K562 (cell line): Measurements from ENCODE around the gene KRTAP17-1. TPM values are rescaled to one million over a fixed set of nuclear protein-coding genes. Genes with fewer than 3 reads are reported as not detected.

ENCODE experiments used
- KDM4B ChIP-seq, 2 experiments: fragments of 450-650 bp in 1 of 2; sonication (generic) in 1 of 2; IDR thresholded peaks; 2 replicates each; pipeline ENCODE4 v1.6.1; 2016 to 2017; ENCODE audit warnings: borderline replicate concordance in 2 of 2, antibody characterized with exemption in 1 of 2, low read depth in 1 of 2, mild to moderate bottlenecking in 1 of 2
- PHB ChIP-seq: fragments of 250-450 bp; sonication (Bioruptor Pico); IDR thresholded peaks from 2 replicates; pipeline ENCODE4 v1.5.0; 2021
- POU5F1 ChIP-seq: fragments of 150-350 bp; IDR thresholded peaks from 2 replicates; pipeline ENCODE4 v1.6.1; 2014; ENCODE audit warnings: borderline replicate concordance, low read length, low read depth, mild to moderate bottlenecking; ENCODE audit not compliant: partially characterized antibody
- SMAD4 ChIP-seq: fragments of 250-450 bp; sonication (Bioruptor Pico); conservative IDR thresholded peaks from 2 replicates; pipeline ENCODE4 v1.8.0; 2021; ENCODE audit warnings: inconsistent platforms, mild to moderate bottlenecking, moderate library complexity
- XRCC4 ChIP-seq: IDR thresholded peaks from one replicate; pipeline ENCODE4 v1.6.1; 2011; ENCODE audit not compliant: insufficient read depth, insufficient read length; ENCODE audit errors: extremely low read depth
- ZBTB7A ChIP-seq: IDR thresholded peaks from 2 replicates; pipeline ENCODE4 v1.6.1; 2011; ENCODE audit warnings: low read depth, mild to moderate bottlenecking, low read length, moderate library complexity, borderline replicate concordance; ENCODE audit not compliant: control insufficient read depth
- ZZZ3 ChIP-seq: fragments of 450-650 bp; IDR thresholded peaks from 2 replicates; pipeline ENCODE4 v1.6.1; 2016; ENCODE audit warnings: antibody characterized with exemption, mild to moderate bottlenecking, moderate library complexity
- polyA plus RNA-seq, 8 experiments: library from polyadenylated mRNA; depleted of rRNA in 4 of 8; stranded (reverse) in 5 of 8; unstranded in 3 of 8; fragments of >200 nt; fragmentation: Nextera tagmentation in 2 of 8; fragmentation: Illumina TruSeq in 1 of 8; extraction: Ambion mirVana in 2 of 8; extraction: Trizol in 1 of 8; gene quantifications; 2 replicates each; pipeline versions ENCODE4 v1.2.1 to v1.2.3, GENCODE V29; 2011 to 2014; ENCODE audit warnings: inconsistent platforms in 1 of 8, missing spikeins in 1 of 8
- total RNA-seq, 7 experiments: library from RNA; depleted of rRNA in 6 of 7; stranded (reverse); fragments of >200 nt in 6 of 7; fragmentation: Illumina TruSeq in 2 of 7; extraction: Trizol in 2 of 7; gene quantifications; 2 replicates each; pipeline versions ENCODE4 v1.2.1 to v1.2.3, GENCODE V29; 2011 to 2021; ENCODE audit warnings: low replicate concordance in 1 of 7
- TF ChIP-seq, protein P1 (sequence below): fragments of 200-800 bp; sonication (Bioruptor generic); IDR thresholded peaks from 2 replicates; pipeline ENCODE4 v1.6.1; 2016; ENCODE audit warnings: missing genetic modification characterization, missing compliant biosample characterization
- TF ChIP-seq, protein P2 (sequence below): fragments of 450-650 bp; IDR thresholded peaks from 2 replicates; pipeline ENCODE4 v1.6.1; 2016; ENCODE audit warnings: mild to moderate bottlenecking, moderate library complexity

KRTAP17-1 gene
- total and polyA plus RNA-seq, 9 of the 15 experiments (the other 6 are each of a cell fraction or from before 2014, with no cell fraction given) = not detected

DNA sequence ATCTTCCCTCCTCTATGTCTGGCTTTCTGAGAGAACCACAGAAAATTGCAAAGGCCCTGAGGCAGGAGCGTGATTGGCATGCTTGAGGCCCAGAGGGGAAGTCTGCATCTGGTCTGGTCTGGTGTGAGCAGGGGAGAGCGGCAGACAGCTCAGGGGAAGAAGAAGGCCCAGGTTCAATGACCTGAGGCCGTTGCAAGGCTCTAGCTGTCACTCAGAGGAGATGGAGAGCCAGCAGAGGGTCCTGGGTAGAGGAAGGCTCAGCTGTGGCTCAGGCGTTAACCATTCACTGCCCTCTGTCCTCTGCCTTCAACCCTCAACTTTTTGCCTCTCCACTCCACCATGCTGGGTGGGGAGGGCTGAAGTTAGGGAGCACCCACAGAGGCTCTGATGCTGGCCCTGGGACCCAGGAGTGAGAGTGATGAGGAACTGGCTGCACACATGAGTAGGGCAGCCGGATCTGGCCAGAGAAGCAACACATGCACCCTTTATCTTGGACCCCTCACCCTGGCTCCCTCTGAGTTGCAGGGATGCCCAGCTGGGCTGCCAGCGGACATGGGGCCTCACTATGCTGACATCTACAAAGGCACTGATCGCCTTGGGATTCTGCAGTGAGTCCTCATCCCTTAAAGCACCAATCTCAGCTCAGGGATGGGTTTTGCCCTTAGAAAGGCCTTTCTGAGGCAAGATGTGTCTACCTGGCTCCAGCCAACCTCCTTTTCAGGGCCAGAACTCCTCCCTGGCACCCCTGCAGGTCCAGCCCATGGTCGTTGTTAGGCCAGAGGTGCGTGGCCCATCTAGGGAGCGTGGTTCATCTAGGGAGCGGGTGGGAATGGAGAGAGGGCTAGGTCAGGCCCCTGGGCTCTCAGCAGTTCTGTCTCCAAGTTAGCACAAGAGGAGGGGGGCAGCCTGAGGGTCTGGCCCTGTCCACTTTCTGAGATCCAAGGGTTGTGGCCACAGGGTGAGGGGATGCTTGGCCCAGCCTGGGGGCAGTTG lies 7.7 kb upstream of the KRTAP17-1 start (continued):
- TF ChIP-seq KDM4B (IDR thresholded peaks at IDR 0.05; ENCODE audit: borderline replicate concordance in 2 of 2, low read depth in 1 of 2) (no peak), XRCC4 (no peak), POU5F1 (no peak), ZZZ3 (no peak), ZBTB7A (no peak), SMAD4 (CRISPR knock-in tag) (no peak), PHB (CRISPR knock-in tag) (no peak)
- TF ChIP-seq, protein P1, sequence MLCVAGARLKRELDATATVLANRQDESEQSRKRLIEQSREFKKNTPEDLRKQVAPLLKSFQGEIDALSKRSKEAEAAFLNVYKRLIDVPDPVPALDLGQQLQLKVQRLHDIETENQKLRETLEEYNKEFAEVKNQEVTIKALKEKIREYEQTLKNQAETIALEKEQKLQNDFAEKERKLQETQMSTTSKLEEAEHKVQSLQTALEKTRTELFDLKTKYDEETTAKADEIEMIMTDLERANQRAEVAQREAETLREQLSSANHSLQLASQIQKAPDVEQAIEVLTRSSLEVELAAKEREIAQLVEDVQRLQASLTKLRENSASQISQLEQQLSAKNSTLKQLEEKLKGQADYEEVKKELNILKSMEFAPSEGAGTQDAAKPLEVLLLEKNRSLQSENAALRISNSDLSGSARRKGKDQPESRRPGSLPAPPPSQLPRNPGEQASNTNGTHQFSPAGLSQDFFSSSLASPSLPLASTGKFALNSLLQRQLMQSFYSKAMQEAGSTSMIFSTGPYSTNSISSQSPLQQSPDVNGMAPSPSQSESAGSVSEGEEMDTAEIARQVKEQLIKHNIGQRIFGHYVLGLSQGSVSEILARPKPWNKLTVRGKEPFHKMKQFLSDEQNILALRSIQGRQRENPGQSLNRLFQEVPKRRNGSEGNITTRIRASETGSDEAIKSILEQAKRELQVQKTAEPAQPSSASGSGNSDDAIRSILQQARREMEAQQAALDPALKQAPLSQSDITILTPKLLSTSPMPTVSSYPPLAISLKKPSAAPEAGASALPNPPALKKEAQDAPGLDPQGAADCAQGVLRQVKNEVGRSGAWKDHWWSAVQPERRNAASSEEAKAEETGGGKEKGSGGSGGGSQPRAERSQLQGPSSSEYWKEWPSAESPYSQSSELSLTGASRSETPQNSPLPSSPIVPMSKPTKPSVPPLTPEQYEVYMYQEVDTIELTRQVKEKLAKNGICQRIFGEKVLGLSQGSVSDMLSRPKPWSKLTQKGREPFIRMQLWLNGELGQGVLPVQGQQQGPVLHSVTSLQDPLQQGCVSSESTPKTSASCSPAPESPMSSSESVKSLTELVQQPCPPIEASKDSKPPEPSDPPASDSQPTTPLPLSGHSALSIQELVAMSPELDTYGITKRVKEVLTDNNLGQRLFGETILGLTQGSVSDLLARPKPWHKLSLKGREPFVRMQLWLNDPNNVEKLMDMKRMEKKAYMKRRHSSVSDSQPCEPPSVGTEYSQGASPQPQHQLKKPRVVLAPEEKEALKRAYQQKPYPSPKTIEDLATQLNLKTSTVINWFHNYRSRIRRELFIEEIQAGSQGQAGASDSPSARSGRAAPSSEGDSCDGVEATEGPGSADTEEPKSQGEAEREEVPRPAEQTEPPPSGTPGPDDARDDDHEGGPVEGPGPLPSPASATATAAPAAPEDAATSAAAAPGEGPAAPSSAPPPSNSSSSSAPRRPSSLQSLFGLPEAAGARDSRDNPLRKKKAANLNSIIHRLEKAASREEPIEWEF = no peak
- TF ChIP-seq, protein P2, sequence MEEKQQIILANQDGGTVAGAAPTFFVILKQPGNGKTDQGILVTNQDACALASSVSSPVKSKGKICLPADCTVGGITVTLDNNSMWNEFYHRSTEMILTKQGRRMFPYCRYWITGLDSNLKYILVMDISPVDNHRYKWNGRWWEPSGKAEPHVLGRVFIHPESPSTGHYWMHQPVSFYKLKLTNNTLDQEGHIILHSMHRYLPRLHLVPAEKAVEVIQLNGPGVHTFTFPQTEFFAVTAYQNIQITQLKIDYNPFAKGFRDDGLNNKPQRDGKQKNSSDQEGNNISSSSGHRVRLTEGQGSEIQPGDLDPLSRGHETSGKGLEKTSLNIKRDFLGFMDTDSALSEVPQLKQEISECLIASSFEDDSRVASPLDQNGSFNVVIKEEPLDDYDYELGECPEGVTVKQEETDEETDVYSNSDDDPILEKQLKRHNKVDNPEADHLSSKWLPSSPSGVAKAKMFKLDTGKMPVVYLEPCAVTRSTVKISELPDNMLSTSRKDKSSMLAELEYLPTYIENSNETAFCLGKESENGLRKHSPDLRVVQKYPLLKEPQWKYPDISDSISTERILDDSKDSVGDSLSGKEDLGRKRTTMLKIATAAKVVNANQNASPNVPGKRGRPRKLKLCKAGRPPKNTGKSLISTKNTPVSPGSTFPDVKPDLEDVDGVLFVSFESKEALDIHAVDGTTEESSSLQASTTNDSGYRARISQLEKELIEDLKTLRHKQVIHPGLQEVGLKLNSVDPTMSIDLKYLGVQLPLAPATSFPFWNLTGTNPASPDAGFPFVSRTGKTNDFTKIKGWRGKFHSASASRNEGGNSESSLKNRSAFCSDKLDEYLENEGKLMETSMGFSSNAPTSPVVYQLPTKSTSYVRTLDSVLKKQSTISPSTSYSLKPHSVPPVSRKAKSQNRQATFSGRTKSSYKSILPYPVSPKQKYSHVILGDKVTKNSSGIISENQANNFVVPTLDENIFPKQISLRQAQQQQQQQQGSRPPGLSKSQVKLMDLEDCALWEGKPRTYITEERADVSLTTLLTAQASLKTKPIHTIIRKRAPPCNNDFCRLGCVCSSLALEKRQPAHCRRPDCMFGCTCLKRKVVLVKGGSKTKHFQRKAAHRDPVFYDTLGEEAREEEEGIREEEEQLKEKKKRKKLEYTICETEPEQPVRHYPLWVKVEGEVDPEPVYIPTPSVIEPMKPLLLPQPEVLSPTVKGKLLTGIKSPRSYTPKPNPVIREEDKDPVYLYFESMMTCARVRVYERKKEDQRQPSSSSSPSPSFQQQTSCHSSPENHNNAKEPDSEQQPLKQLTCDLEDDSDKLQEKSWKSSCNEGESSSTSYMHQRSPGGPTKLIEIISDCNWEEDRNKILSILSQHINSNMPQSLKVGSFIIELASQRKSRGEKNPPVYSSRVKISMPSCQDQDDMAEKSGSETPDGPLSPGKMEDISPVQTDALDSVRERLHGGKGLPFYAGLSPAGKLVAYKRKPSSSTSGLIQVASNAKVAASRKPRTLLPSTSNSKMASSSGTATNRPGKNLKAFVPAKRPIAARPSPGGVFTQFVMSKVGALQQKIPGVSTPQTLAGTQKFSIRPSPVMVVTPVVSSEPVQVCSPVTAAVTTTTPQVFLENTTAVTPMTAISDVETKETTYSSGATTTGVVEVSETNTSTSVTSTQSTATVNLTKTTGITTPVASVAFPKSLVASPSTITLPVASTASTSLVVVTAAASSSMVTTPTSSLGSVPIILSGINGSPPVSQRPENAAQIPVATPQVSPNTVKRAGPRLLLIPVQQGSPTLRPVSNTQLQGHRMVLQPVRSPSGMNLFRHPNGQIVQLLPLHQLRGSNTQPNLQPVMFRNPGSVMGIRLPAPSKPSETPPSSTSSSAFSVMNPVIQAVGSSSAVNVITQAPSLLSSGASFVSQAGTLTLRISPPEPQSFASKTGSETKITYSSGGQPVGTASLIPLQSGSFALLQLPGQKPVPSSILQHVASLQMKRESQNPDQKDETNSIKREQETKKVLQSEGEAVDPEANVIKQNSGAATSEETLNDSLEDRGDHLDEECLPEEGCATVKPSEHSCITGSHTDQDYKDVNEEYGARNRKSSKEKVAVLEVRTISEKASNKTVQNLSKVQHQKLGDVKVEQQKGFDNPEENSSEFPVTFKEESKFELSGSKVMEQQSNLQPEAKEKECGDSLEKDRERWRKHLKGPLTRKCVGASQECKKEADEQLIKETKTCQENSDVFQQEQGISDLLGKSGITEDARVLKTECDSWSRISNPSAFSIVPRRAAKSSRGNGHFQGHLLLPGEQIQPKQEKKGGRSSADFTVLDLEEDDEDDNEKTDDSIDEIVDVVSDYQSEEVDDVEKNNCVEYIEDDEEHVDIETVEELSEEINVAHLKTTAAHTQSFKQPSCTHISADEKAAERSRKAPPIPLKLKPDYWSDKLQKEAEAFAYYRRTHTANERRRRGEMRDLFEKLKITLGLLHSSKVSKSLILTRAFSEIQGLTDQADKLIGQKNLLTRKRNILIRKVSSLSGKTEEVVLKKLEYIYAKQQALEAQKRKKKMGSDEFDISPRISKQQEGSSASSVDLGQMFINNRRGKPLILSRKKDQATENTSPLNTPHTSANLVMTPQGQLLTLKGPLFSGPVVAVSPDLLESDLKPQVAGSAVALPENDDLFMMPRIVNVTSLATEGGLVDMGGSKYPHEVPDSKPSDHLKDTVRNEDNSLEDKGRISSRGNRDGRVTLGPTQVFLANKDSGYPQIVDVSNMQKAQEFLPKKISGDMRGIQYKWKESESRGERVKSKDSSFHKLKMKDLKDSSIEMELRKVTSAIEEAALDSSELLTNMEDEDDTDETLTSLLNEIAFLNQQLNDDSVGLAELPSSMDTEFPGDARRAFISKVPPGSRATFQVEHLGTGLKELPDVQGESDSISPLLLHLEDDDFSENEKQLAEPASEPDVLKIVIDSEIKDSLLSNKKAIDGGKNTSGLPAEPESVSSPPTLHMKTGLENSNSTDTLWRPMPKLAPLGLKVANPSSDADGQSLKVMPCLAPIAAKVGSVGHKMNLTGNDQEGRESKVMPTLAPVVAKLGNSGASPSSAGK = no peak
